GM10847 (cell line): ENCODE measurements around the gene TPRG1L.

Experiments
- POLR2A ChIP-seq: IDR thresholded peaks from 2 replicates; pipeline ENCODE4 v1.6.1; 2011; ENCODE audit not compliant: insufficient read length; ENCODE audit errors: extremely low read depth

Gene TPRG1L

GRCh38 chr1:3642919-3643675, 18.3 kb downstream of the TPRG1L start:
- TF ChIP-seq POLR2A: no peak

GRCh38 chr1:3644273-3644672, 19.5 kb downstream of the TPRG1L start:
- no peak for TF ChIP-seq POLR2A

DNA sequence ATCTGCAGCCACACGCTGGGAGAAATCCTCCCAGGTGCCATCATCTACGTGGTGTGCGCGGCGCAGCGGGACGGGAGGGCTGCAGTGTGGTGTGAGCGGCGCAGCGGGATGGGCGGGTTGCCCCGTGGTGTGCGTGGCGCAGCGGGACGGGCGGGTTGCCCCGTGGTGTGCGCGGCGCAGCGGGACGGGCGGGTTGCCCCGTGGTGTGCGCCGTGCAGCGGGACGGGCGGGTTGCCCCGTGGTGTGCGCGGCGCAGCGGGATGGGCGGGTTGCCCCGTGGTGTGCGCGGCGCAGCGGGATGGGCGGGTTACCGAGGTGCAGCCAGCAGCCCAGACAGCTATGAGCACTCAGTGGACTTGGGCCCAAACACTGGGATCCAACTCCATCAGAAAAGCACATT, 20.4 kb downstream of the TPRG1L start:
- TF ChIP-seq POLR2A: no peak

DNA sequence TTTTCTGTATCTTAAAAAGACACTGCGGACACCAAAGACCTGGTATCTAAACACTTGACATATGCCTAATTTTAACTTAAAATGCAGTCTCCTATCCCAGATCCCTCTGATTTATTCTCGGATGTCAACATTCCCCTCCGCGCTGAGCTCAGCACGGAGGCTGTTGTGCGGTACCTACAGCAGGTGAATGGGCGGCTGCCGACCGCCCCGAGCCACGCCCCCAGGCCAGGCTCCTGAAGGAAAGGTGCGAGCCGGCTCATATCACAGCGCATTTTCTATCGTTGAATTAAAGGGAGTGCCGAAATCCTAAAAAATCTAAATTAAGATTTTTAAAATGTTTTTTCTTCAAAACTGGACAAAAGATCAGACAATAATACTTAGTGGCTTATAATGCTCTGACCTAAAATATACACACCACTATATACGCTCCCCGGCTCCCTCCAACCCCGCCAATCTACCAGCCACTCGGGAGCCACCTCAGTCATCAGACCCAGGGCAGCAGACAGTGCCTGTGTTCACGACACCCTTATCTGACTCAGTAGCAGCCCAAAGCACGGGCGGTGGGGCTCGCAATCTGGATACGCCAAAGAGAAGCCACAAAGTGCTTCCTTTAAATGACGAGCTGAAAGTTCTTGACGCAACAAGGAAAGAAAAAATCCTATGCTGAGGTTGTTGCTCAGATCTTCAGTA, 21.0 kb downstream of the TPRG1L start:
- no peak for TF ChIP-seq POLR2A

DNA sequence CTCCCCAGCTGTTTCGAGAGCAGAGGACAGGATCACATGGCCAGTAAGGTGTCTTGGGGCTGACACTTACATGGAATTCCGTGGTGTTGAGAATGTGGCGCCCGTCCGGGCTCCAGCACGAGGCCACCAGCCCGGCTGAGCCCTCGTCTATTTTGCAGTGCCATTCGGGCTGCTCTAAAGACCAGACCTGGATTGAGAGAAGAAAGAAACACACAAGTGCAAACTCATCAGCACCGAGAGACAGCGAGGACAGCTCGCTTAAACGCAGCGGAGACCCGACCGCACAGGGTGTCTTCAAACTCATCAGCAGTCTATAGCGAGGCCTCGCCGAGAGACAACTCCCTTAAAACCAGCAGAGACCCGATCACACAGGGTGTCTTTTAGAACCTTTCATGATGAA, 21.8 kb downstream of the TPRG1L start:
- TF ChIP-seq POLR2A: no peak

- peak; percentile 60 for TF ChIP-seq POLR2A
Observed at GRCh38 chr1:3649342-3650247, 24.8 kb downstream of the TPRG1L start, which contains the start of gene WRAP73. WRAP73 (minus strand) TSS chr1:3650103; CDS start chr1:3649999, 104 bp downstream.

DNA sequence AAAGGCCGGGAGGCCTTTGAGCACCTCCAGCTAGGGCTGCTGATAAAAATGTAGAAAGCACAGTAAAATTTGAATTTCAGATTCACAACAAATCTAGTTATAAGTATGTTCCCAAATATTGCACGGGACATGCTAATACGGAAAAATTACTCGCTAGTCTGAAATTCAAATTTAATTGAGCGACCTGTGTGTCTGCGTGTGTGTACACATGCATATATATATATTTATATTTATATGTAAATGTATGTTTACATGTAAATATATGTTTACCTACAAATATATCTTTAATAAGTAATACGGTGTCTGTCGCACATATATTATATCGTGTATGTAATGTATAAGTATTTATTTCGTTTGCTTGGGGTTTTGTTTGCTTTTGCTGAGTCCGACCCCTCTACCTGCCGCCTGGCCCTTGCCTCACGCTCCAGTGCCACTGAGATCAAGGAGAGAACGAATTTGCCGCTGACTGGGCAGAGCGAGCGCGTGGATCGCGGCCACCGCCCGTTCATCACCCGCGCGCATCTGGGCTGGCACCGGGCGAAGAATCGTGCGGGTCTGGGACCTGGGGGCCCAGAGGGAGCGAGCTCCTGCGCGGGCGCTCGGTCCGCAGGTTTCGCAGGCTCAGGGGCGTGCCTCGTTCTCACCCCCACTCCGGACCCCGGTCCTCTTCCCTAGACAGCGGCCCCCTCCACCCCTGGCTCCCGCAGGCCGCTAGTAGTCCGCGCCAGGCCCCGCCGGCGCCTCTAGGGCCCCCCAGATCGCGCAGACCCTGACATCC, 25.6 kb downstream of the TPRG1L start:
- TF ChIP-seq POLR2A: no peak

- no peak for TF ChIP-seq POLR2A
Observed at GRCh38 chr1:3651026-3651929, 26.5 kb downstream of the TPRG1L start.

- no peak for TF ChIP-seq POLR2A
Observed at GRCh38 chr1:3651930-3652547, 27.2 kb downstream of the TPRG1L start, which contains the start of gene TP73. TP73 (plus strand) TSS chr1:3652516; CDS start chr1:3682366, 29,850 bp downstream.

DNA sequence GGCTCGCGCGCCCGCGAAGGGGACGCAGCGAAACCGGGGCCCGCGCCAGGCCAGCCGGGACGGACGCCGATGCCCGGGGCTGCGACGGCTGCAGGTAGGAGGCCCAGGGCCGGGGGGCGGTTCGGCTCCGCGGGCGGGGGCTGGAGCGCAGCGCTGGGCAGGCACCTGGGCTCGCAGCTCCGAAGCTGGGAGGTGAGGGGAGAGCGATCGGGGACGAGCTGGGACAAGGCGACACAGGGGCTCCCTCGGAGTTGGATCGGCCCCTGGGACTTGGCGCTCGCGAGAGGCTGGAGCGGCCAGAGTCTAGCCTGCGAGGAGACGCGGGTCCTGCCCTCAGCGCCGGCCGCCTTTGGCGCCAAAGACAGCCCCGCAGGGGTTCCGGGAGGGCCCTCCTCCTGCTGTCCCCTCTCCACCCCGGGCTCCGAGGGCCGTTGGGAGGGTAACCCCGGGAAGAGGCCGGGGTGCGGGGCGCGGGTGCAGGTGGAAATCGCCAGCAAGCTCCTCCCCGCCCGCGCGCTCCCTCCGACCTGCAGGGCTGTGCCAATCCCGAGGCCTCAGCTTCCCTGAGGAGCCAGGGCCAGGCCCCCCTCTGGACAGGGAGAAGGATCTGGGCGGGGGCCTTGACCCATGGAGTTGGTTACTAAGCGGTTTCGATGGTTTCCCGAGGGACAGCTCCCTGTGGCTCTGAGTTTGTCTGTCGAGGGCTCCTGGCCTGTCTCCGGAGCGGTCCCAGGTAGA, 27.9 kb downstream of the TPRG1L start:
- TF ChIP-seq POLR2A: peak; percentile 23

DNA sequence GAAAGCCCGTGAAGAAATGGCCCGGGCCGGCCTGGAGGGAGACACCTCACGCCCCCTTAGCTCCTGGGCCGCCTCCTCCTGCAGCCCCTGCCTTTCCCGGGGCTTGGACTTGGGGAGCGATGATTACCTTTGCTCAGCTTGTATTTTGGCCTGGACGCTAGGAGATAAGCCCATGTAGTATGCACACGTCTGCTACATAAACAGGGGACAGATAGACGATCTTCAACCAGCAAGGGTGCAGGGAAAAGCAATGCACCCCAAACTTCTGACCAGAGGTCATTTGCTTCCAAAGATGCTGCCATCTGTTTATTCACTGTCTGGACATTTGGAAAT, 28.4 kb downstream of the TPRG1L start:
- TF ChIP-seq POLR2A: no peak

DNA sequence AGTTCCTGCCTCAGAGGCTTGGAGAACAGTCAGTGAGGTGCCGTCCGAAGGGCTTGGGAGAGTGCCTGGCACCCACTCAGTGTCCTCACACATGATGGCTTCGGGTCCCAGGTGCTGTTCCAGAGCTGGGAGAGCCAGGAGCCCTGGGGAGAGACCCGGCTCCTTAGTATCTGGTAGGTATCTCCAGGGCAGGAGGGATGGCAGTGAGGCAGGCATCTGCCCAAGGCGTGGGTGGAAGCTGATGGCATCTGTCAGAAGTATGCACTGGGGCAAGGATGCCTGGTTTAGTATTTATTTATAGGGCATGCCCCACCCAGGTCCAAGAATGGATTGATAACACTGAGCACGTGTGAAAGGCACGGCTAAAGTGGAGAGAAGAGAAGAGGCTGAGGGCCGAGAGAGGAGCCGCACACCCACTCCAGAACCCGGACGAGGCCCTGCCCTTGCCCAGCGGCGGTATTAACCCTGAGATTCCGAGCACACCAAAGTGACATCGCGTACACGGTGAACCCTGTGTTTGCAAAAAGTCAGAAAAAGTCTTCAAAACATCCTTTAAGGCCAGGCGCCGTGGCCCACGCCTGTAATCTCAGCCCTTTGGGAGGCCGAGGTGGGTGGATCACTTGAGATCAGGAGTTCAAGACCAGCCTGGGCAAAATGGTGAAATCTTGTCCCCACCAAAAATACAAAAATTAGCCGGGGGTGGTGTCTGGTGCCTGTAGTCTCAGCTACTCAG, 29.9 kb downstream of the TPRG1L start:
- TF ChIP-seq POLR2A: no peak
